ENCODE data around the gene USF2.
"Not testable (repeated sequence)": the region's sequence is repeated elsewhere in the genome, so short reads cannot be mapped to it uniquely, and the experiment has no call there.

USF2 gene

GRCh38 chr19:35285465-35285864, 16.7 kb downstream of the USF2 start:
- not testable (repeated sequence) for DNase-seq (ENCODE audit: low spot score)

- not testable (repeated sequence) for DNase-seq (ENCODE audit: low spot score)
Measured at GRCh38 chr19:35286101-35286500, 17.3 kb downstream of the USF2 start.

GRCh38 chr19:35287713-35288112, 19.0 kb downstream of the USF2 start:
- no peak for DNase-seq (ENCODE audit: low spot score)

GRCh38 chr19:35288331-35288730, 19.6 kb downstream of the USF2 start:
- no peak for DNase-seq (ENCODE audit: low spot score)

- DNase-seq (ENCODE audit: low spot score): no peak
Measured at GRCh38 chr19:35288906-35289305, 20.1 kb downstream of the USF2 start.

- no peak for DNase-seq (ENCODE audit: low spot score)
Measured at GRCh38 chr19:35290381-35291127, 21.8 kb downstream of the USF2 start.

GRCh38 chr19:35291259-35291658, 22.5 kb downstream of the USF2 start:
- no peak for DNase-seq (ENCODE audit: low spot score)

GRCh38 chr19:35291916-35292315, 23.2 kb downstream of the USF2 start, which contains the start of gene MAG:
Gene MAG (plus strand): TSS chr19:35292161. CDS start chr19:35295409, 3,248 bp downstream.
- DNase-seq (ENCODE audit: low spot score): no peak

GRCh38 chr19:35292421-35293362, 23.9 kb downstream of the USF2 start:
- DNase-seq (ENCODE audit: low spot score): no peak

- no peak for DNase-seq (ENCODE audit: low spot score)
Measured at GRCh38 chr19:35293363-35293739, 24.6 kb downstream of the USF2 start.

- DNase-seq (ENCODE audit: low spot score): no peak
Measured at GRCh38 chr19:35293808-35294207, 25.0 kb downstream of the USF2 start.

- no peak for DNase-seq (ENCODE audit: low spot score)
Measured at GRCh38 chr19:35294328-35294727, 25.6 kb downstream of the USF2 start.

- no peak for DNase-seq (ENCODE audit: low spot score)
Measured at GRCh38 chr19:35294859-35295791, 26.4 kb downstream of the USF2 start.

- no peak for DNase-seq (ENCODE audit: low spot score)
Measured at GRCh38 chr19:35295792-35296462, 27.2 kb downstream of the USF2 start.

- no peak for DNase-seq (ENCODE audit: low spot score)
Measured at GRCh38 chr19:35296644-35297514, 28.1 kb downstream of the USF2 start.

- DNase-seq (ENCODE audit: low spot score): no peak
Measured at GRCh38 chr19:35297515-35297848, 28.7 kb downstream of the USF2 start.

- no peak for DNase-seq (ENCODE audit: low spot score)
Measured at GRCh38 chr19:35297922-35298321, 29.2 kb downstream of the USF2 start.

- DNase-seq (ENCODE audit: low spot score): no peak
Measured at GRCh38 chr19:35298561-35298972, 29.8 kb downstream of the USF2 start.

GRCh38 chr19:35299523-35300338, 31.0 kb downstream of the USF2 start:
- no peak for DNase-seq (ENCODE audit: low spot score)

GRCh38 chr19:35300339-35300649, 31.5 kb downstream of the USF2 start:
- no peak for DNase-seq (ENCODE audit: low spot score)
